Ishikawa (cell line): Measurements from ENCODE around the gene DDR2.

ENCODE experiments used
- CEBPB ChIP-seq: IDR thresholded peaks from 2 replicates; pipeline ENCODE4 v1.6.1; 2012
- CREB1 ChIP-seq: IDR thresholded peaks from 2 replicates; pipeline ENCODE4 v1.6.1; 2012; ENCODE audit warnings: low read depth
- EGR1 ChIP-seq: IDR thresholded peaks from 2 replicates; pipeline ENCODE4 v1.6.1; 2012
- EP300 ChIP-seq: IDR thresholded peaks from 2 replicates; pipeline ENCODE4 v1.6.1; 2012; ENCODE audit warnings: borderline replicate concordance
- FOXM1 ChIP-seq: IDR thresholded peaks from 2 replicates; pipeline ENCODE4 v1.6.1; 2012; ENCODE audit warnings: low read depth, borderline replicate concordance
- MAX ChIP-seq: IDR thresholded peaks from 2 replicates; pipeline ENCODE4 v1.6.1; 2012
- NFIC ChIP-seq: IDR thresholded peaks from 2 replicates; pipeline ENCODE4 v1.6.1; 2012
- RAD21 ChIP-seq: IDR thresholded peaks from 2 replicates; pipeline ENCODE4 v1.6.1; 2012; ENCODE audit warnings: low read depth
- REST ChIP-seq: IDR thresholded peaks from 2 replicates; pipeline ENCODE4 v1.6.1; 2012; ENCODE audit warnings: low read depth, mild to moderate bottlenecking
- TAF1 ChIP-seq: IDR thresholded peaks from 2 replicates; pipeline ENCODE4 v1.6.1; 2012; ENCODE audit warnings: low read depth, mild to moderate bottlenecking
- TCF12 ChIP-seq: IDR thresholded peaks from 2 replicates; pipeline ENCODE4 v1.6.1; 2012; ENCODE audit warnings: low read depth
- TEAD4 ChIP-seq: IDR thresholded peaks from 2 replicates; pipeline ENCODE4 v1.6.1; 2012
- YY1 ChIP-seq: IDR thresholded peaks from 2 replicates; pipeline ENCODE4 v1.6.1; 2012; ENCODE audit warnings: low read depth
- ZBTB7A ChIP-seq: IDR thresholded peaks from 2 replicates; pipeline ENCODE4 v1.6.1; 2012; ENCODE audit warnings: low read depth

GRCh38 chr1:162667381-162668080, 35.3 kb downstream of the DDR2 start:
- TF ChIP-seq REST: no peak
- TF ChIP-seq RAD21: no peak
- no peak for TF ChIP-seq NFIC
- no peak for TF ChIP-seq CEBPB
- no peak for TF ChIP-seq MAX
- TF ChIP-seq EP300: no peak
- TF ChIP-seq TAF1: no peak
- no peak for TF ChIP-seq FOXM1
- TF ChIP-seq EGR1: no peak
- TF ChIP-seq TEAD4: no peak
- no peak for TF ChIP-seq YY1
- TF ChIP-seq TCF12: no peak
- TF ChIP-seq CREB1: no peak
- no peak for TF ChIP-seq ZBTB7A
